ENCODE results near the gene PRM3. TPM values are rescaled to one million over a fixed set of nuclear protein-coding genes. Genes with fewer than 3 reads are reported as not detected.

PRM3 gene
- total RNA-seq, 1 experiment from 2014 or later = not detected

DNA sequence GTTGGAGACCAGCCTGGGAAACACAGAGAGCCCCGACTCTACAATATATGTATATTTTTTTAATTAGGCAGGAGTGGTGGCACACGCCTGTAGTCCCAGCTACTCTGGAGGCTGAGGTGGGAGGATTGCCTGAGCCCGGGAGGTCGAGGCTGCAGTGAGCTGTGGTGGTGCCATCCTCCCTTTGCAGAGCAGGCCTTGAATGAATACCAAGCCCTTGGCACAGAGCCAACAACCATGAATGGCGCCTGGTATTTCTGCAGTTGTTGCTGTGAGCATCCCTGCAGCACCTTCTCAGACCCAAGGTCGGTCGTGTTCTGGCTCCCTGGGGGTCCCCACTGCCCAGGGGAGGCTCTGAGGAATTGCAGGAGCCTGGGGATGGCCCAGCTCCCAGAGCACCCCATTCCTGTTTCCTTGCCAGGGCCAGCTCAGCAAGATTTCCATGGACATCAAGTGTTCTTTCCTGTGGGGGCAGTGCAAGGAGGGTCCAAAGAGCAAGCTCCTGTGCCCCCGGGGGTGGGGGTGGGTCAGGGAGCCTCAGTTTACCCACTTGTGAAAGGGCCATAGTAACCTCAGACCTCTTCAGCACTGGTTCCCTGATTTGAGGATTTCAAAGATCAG is 46.2 kb upstream of the PRM3 start:
- no peaks in the 10 kb centered on the region for H3K4me1 Mint-ChIP-seq (ENCODE audit: low read depth, unreplicated experiment)
- no peak overlapping the region for H3K4me3 Mint-ChIP-seq (ENCODE audit: low read depth, unreplicated experiment)
- no peak overlapping the region for H3K27ac Mint-ChIP-seq (ENCODE audit: unreplicated experiment)
- peak; percentile 57 for DNase-seq
- no TSS peak for BruUV-seq (replicated peaks)
- no peak for TF ChIP-seq CTCF (IDR thresholded peaks at IDR 0.05; ENCODE audit: unreplicated experiment)
- intact Hi-C loops (cut with micrococcal nuclease; ENCODE audit: unreplicated experiment) = no loop called here
- H3K27me3 Mint-ChIP-seq (ENCODE audit: unreplicated experiment) = no peaks in the 10 kb centered on the region
- CTCF ChIA-PET = interaction anchor here (0.6 kb wide), 1 partner anchor 11 kb away, joined by 6 read pairs; no protein-coding TSS in a partner anchor
- H3K36me3 Mint-ChIP-seq (ENCODE audit: insufficient read depth, unreplicated experiment) = no peaks in the 10 kb centered on the region
- H3K9me3 Mint-ChIP-seq (ENCODE audit: low read depth, unreplicated experiment) = no peaks in the 10 kb centered on the region

DNA sequence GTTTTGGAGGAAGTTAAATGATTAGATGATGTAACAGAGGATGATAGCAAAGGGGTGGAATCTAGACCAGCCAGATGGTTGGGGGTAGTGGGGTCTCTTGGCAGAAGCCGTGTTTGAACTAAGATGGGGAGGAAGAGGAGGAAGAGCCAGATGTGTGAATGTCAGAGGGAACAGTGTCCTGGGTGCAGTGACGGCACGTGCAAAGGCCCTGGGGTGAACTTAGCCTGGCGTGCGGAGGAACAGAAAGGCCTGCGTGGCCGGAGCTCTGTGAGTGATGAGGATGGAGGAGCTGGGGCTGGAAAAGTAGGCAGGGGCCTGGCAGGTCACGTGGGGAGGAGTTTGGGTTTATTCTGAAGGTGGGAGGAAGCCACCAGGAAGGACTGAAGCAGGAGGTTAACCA is 45.4 kb upstream of the PRM3 start:
- no peaks in the 10 kb centered on the region for H3K9me3 Mint-ChIP-seq (ENCODE audit: low read depth, unreplicated experiment)
- DNase-seq = no peak
- no peaks in the 10 kb centered on the region for H3K27me3 Mint-ChIP-seq (ENCODE audit: unreplicated experiment)
- no TSS peak for BruUV-seq (replicated peaks)
- CTCF ChIA-PET = no interaction called here
- no peak overlapping the region for H3K4me3 Mint-ChIP-seq (ENCODE audit: low read depth, unreplicated experiment)
- TF ChIP-seq CTCF (IDR thresholded peaks at IDR 0.05; ENCODE audit: unreplicated experiment) = no peak
- intact Hi-C loops (cut with micrococcal nuclease; ENCODE audit: unreplicated experiment) = no loop called here
- no peaks in the 10 kb centered on the region for H3K36me3 Mint-ChIP-seq (ENCODE audit: insufficient read depth, unreplicated experiment)
- no peak overlapping the region for H3K27ac Mint-ChIP-seq (ENCODE audit: unreplicated experiment)
- no peaks in the 10 kb centered on the region for H3K4me1 Mint-ChIP-seq (ENCODE audit: low read depth, unreplicated experiment)

GRCh38 chr16:11316331-11317015 is 43.0 kb upstream of the PRM3 start:
- Mint-ChIP-seq H3K27me3 (ENCODE audit: unreplicated experiment) (no peaks in the 10 kb centered on the region), H3K4me1 (ENCODE audit: low read depth, unreplicated experiment) (peaks cover 10% of the 10 kb centered on the region), H3K4me3 (ENCODE audit: low read depth, unreplicated experiment) (no peak overlapping the region), H3K36me3 (ENCODE audit: insufficient read depth, unreplicated experiment) (no peaks in the 10 kb centered on the region), H3K9me3 (ENCODE audit: low read depth, unreplicated experiment) (no peaks in the 10 kb centered on the region), H3K27ac (ENCODE audit: unreplicated experiment) (no peak overlapping the region)
- CTCF ChIA-PET = no interaction called here
- BruUV-seq (replicated peaks) = no TSS peak
- no peak for DNase-seq
- no peak for TF ChIP-seq CTCF (IDR thresholded peaks at IDR 0.05; ENCODE audit: unreplicated experiment)
- intact Hi-C loops (cut with micrococcal nuclease; ENCODE audit: unreplicated experiment) = no loop called here

DNA sequence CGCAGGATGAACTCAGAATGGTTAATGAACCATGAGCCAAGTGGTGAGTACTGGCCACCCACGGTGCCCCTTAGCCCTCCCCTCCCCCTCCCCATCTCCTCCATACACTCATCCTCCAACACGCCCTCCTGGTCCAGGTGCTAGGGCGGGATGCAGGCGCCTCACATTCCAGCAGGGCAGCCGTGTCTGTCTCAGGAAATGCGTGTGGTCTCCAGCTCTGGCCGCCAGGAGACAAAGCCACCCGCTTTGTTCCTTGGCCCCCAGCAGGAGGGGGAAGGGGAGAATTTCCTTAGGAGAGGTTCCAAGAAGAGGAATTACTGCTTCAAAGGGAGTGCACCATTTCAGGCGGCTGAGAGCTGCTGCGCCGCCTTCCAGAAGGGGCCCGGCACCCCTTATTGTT is 42.1 kb upstream of the PRM3 start:
- no peaks in the 10 kb centered on the region for H3K36me3 Mint-ChIP-seq (ENCODE audit: insufficient read depth, unreplicated experiment)
- H3K4me3 Mint-ChIP-seq (ENCODE audit: low read depth, unreplicated experiment) = no peak overlapping the region
- intact Hi-C loops (cut with micrococcal nuclease; ENCODE audit: unreplicated experiment) = no loop called here
- CTCF ChIA-PET = interaction anchor here (0.5 to 0.7 kb wide), 2 partner anchors 37 to 120 kb away, joined by 3 to 5 read pairs; no protein-coding TSS in a partner anchor
- no peak overlapping the region for H3K27ac Mint-ChIP-seq (ENCODE audit: unreplicated experiment)
- H3K4me1 Mint-ChIP-seq (ENCODE audit: low read depth, unreplicated experiment) = peaks cover 10% of the 10 kb centered on the region
- no peak for DNase-seq
- TF ChIP-seq CTCF (IDR thresholded peaks at IDR 0.05; ENCODE audit: unreplicated experiment) = no peak
- no peaks in the 10 kb centered on the region for H3K27me3 Mint-ChIP-seq (ENCODE audit: unreplicated experiment)
- H3K9me3 Mint-ChIP-seq (ENCODE audit: low read depth, unreplicated experiment) = no peaks in the 10 kb centered on the region
- BruUV-seq (replicated peaks) = no TSS peak

All from Calu3 (cell line).